ENCODE data around the gene NELL1.

The NELL1 gene

DNA sequence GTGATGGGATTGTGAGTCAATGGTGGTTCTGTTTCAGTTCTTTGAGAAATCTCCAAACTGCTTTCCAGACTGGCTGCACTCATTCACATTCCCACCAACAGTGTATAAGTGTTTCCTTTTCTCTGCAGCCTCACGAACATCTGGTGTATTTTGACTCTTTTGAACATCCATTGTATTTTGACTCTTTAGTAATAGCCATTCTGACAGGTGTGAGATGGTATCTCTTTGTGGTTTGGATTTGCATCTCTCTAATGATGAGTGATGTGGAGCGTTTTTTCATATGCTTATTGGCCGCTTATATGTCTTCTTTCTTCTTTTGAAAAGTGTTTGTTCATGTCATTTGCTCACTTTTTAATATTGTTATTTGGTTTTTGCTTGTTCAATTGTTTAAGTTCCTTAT is 19.4 kb downstream of the NELL1 start:
- TF ChIP-seq SUZ12 (IDR thresholded peaks at IDR 0.05), result no peak
- TF ChIP-seq ARNT (IDR thresholded peaks at IDR 0.05), result no peak
- TF ChIP-seq BHLHE40 (IDR thresholded peaks at IDR 0.05; ENCODE audit: borderline replicate concordance), result no peak
- ChIA-PET POLR2A (no interaction called here), CTCF (no interaction called here)
- no peak for DNase-seq (ENCODE audit: extremely low spot score)

DNA sequence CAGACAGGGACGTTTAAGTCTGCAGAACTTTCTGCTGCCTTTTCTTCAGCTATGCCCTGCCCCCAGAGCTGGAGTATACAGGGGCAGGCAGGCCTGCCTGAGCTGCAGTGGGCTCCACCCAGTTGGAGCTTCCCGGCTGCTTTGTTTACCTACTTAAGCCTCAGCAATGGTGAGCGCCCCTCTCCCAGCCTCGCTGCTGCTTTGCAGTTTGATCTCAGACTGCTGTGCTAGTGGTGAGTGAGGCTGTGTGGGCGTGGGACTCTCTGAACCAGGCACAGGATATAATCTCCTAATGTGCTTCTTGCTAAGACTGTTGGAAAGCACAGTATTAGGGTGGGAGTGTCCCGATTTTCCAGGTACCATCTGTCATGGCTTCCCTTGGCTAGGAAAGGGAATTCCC is 38.5 kb downstream of the NELL1 start:
- no peak for DNase-seq (ENCODE audit: extremely low spot score)

GRCh38 chr11:20712912-20713311 is 43.5 kb downstream of the NELL1 start:
- TF ChIP-seq ZNF384 (IDR thresholded peaks at IDR 0.05) (no peak), CTBP1 (IDR thresholded peaks at IDR 0.05; ENCODE audit: borderline replicate concordance) (no peak), HDGF (IDR thresholded peaks at IDR 0.05; ENCODE audit: borderline replicate concordance) (no peak), FOXM1 (IDR thresholded peaks at IDR 0.05; ENCODE audit: borderline replicate concordance) (no peak), ARNT (IDR thresholded peaks at IDR 0.05) (no peak), BHLHE40 (IDR thresholded peaks at IDR 0.05; ENCODE audit: borderline replicate concordance) (no peak), FOXA1 (IDR thresholded peaks at IDR 0.05) (no peak), SUZ12 (IDR thresholded peaks at IDR 0.05) (no peak), NFRKB (IDR thresholded peaks at IDR 0.05) (no peak), TARDBP (IDR thresholded peaks at IDR 0.05) (no peak), FOXK2 (IDR thresholded peaks at IDR 0.05) (no peak), ELF4 (IDR thresholded peaks at IDR 0.05) (no peak), LEF1 (IDR thresholded peaks at IDR 0.05; ENCODE audit: borderline replicate concordance) (no peak), SP1 (IDR thresholded peaks at IDR 0.05) (no peak), L3MBTL2 (conservative IDR thresholded peaks at IDR 0.05) (no peak)
- TF ChIP-seq, protein P1, sequence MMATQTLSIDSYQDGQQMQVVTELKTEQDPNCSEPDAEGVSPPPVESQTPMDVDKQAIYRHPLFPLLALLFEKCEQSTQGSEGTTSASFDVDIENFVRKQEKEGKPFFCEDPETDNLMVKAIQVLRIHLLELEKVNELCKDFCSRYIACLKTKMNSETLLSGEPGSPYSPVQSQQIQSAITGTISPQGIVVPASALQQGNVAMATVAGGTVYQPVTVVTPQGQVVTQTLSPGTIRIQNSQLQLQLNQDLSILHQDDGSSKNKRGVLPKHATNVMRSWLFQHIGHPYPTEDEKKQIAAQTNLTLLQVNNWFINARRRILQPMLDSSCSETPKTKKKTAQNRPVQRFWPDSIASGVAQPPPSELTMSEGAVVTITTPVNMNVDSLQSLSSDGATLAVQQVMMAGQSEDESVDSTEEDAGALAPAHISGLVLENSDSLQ (IDR thresholded peaks at IDR 0.05), result no peak
- DNase-seq (ENCODE audit: extremely low spot score), result no peak
- POLR2A ChIA-PET, result no interaction called here
- CTCF ChIA-PET, result no interaction called here

More for the DNA sequence above, 38.5 kb downstream of the NELL1 start:
- no peak for TF ChIP-seq BHLHE40 (IDR thresholded peaks at IDR 0.05; ENCODE audit: borderline replicate concordance)
- no peak for TF ChIP-seq ARNT (IDR thresholded peaks at IDR 0.05)
- no peak for TF ChIP-seq TARDBP (IDR thresholded peaks at IDR 0.05)
- no peak for TF ChIP-seq FOXA1 (IDR thresholded peaks at IDR 0.05)
- TF ChIP-seq, protein P1 (IDR thresholded peaks at IDR 0.05), result no peak
- no peak for TF ChIP-seq FOXM1 (IDR thresholded peaks at IDR 0.05; ENCODE audit: borderline replicate concordance)
- TF ChIP-seq ELF4 (IDR thresholded peaks at IDR 0.05), result no peak
- no peak for TF ChIP-seq LEF1 (IDR thresholded peaks at IDR 0.05; ENCODE audit: borderline replicate concordance)
- no peak for TF ChIP-seq SUZ12 (IDR thresholded peaks at IDR 0.05)
- no peak for TF ChIP-seq CTBP1 (IDR thresholded peaks at IDR 0.05; ENCODE audit: borderline replicate concordance)
- no peak for TF ChIP-seq HDGF (IDR thresholded peaks at IDR 0.05; ENCODE audit: borderline replicate concordance)
- TF ChIP-seq NFRKB (IDR thresholded peaks at IDR 0.05), result no peak
- TF ChIP-seq SP1 (IDR thresholded peaks at IDR 0.05), result no peak
- no peak for TF ChIP-seq ZNF384 (IDR thresholded peaks at IDR 0.05)
- no peak for TF ChIP-seq FOXK2 (IDR thresholded peaks at IDR 0.05)
- TF ChIP-seq L3MBTL2 (conservative IDR thresholded peaks at IDR 0.05), result no peak
- POLR2A ChIA-PET, result no interaction called here
- CTCF ChIA-PET, result no interaction called here

- DNase-seq (ENCODE audit: extremely low spot score), result no peak
- CTCF ChIA-PET, result no interaction called here
- POLR2A ChIA-PET, result no interaction called here
- no peak for TF ChIP-seq CTBP1 (IDR thresholded peaks at IDR 0.05; ENCODE audit: borderline replicate concordance)
- TF ChIP-seq FOXM1 (IDR thresholded peaks at IDR 0.05; ENCODE audit: borderline replicate concordance), result no peak
- no peak for TF ChIP-seq ELF4 (IDR thresholded peaks at IDR 0.05)
- TF ChIP-seq, protein P1 (IDR thresholded peaks at IDR 0.05), result no peak
- no peak for TF ChIP-seq ZNF384 (IDR thresholded peaks at IDR 0.05)
- no peak for TF ChIP-seq HDGF (IDR thresholded peaks at IDR 0.05; ENCODE audit: borderline replicate concordance)
- no peak for TF ChIP-seq FOXK2 (IDR thresholded peaks at IDR 0.05)
- TF ChIP-seq ARNT (IDR thresholded peaks at IDR 0.05), result no peak
- TF ChIP-seq FOXA1 (IDR thresholded peaks at IDR 0.05), result no peak
These were observed 46.1 kb downstream of the NELL1 start for GRCh38 chr11:20715464-20715863.

DNA sequence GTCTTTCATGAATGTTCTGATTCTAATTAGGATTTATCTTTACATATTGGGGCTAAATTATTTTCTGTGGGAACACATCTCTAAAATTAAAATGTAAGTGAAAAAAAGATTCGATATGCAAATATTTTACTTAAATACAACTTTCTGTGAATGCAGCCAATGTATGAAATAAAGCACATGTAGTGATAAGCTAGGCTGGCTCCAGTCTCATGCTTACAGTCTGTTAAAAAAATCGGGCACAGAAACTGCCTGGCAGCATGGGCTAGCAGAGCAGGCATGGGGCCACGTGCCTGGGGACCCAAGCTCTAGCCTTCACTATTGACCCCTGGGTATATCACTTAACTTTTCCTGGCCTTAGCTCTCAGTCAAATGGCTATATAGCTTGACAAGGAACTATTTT is 46.5 kb downstream of the NELL1 start:
- CTCF ChIA-PET, result no interaction called here
- TF ChIP-seq CTBP1 (IDR thresholded peaks at IDR 0.05; ENCODE audit: borderline replicate concordance) (no peak), FOXM1 (IDR thresholded peaks at IDR 0.05; ENCODE audit: borderline replicate concordance) (no peak), ELF4 (IDR thresholded peaks at IDR 0.05) (no peak), NFRKB (IDR thresholded peaks at IDR 0.05) (no peak), LEF1 (IDR thresholded peaks at IDR 0.05; ENCODE audit: borderline replicate concordance) (no peak), SUZ12 (IDR thresholded peaks at IDR 0.05) (no peak), FOXA1 (IDR thresholded peaks at IDR 0.05) (no peak), ARNT (IDR thresholded peaks at IDR 0.05) (no peak), TARDBP (IDR thresholded peaks at IDR 0.05) (no peak), BHLHE40 (IDR thresholded peaks at IDR 0.05; ENCODE audit: borderline replicate concordance) (no peak), ZNF384 (IDR thresholded peaks at IDR 0.05) (no peak), L3MBTL2 (conservative IDR thresholded peaks at IDR 0.05) (no peak), FOXK2 (IDR thresholded peaks at IDR 0.05) (no peak), SP1 (IDR thresholded peaks at IDR 0.05) (no peak), HDGF (IDR thresholded peaks at IDR 0.05; ENCODE audit: borderline replicate concordance) (no peak)
- TF ChIP-seq, protein P1 (IDR thresholded peaks at IDR 0.05), result no peak
- POLR2A ChIA-PET, result no interaction called here
- no peak for DNase-seq (ENCODE audit: extremely low spot score)

DNA sequence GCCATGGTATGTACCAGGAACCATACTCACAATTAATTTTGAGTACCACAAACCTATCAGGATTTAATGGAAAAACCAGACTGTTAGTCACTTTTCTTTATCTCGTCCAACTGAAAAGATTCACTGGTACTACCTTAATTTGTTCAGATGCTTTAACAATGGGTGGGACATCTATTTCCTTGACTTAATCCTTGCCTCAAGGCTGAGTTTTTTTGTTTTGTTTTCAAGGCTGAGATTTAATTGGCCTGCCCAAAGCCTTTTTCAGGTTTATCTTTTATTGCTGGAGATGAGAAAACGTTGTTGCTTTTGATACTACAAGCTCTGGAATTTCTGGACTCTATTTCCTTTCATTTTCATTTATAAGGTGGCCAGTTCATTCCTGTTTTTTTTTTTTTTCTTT is 50.4 kb downstream of the NELL1 start:
- POLR2A ChIA-PET, result no interaction called here
- CTCF ChIA-PET, result no interaction called here
- DNase-seq (ENCODE audit: extremely low spot score), result no peak
- TF ChIP-seq, protein P1 (IDR thresholded peaks at IDR 0.05), result no peak
- TF ChIP-seq ELF4 (IDR thresholded peaks at IDR 0.05), result no peak
- TF ChIP-seq CTBP1 (IDR thresholded peaks at IDR 0.05; ENCODE audit: borderline replicate concordance), result no peak
- no peak for TF ChIP-seq BHLHE40 (IDR thresholded peaks at IDR 0.05; ENCODE audit: borderline replicate concordance)
- no peak for TF ChIP-seq SP1 (IDR thresholded peaks at IDR 0.05)
- TF ChIP-seq L3MBTL2 (conservative IDR thresholded peaks at IDR 0.05), result no peak
- TF ChIP-seq SUZ12 (IDR thresholded peaks at IDR 0.05), result no peak
- no peak for TF ChIP-seq LEF1 (IDR thresholded peaks at IDR 0.05; ENCODE audit: borderline replicate concordance)
- no peak for TF ChIP-seq HDGF (IDR thresholded peaks at IDR 0.05; ENCODE audit: borderline replicate concordance)
- TF ChIP-seq ZNF384 (IDR thresholded peaks at IDR 0.05), result no peak
- no peak for TF ChIP-seq FOXK2 (IDR thresholded peaks at IDR 0.05)
- TF ChIP-seq FOXA1 (IDR thresholded peaks at IDR 0.05), result no peak
- TF ChIP-seq NFRKB (IDR thresholded peaks at IDR 0.05), result no peak
- TF ChIP-seq FOXM1 (IDR thresholded peaks at IDR 0.05; ENCODE audit: borderline replicate concordance), result no peak
- no peak for TF ChIP-seq ARNT (IDR thresholded peaks at IDR 0.05)

All from HEK293T (cell line).